ENCODE data around the gene PTEN. TPM values are rescaled to one million over a fixed set of nuclear protein-coding genes. Genes with fewer than 3 reads are reported as not detected.

Gene PTEN
- total RNA-seq, 1 experiment from 2014 or later = 58.7 TPM

DNA sequence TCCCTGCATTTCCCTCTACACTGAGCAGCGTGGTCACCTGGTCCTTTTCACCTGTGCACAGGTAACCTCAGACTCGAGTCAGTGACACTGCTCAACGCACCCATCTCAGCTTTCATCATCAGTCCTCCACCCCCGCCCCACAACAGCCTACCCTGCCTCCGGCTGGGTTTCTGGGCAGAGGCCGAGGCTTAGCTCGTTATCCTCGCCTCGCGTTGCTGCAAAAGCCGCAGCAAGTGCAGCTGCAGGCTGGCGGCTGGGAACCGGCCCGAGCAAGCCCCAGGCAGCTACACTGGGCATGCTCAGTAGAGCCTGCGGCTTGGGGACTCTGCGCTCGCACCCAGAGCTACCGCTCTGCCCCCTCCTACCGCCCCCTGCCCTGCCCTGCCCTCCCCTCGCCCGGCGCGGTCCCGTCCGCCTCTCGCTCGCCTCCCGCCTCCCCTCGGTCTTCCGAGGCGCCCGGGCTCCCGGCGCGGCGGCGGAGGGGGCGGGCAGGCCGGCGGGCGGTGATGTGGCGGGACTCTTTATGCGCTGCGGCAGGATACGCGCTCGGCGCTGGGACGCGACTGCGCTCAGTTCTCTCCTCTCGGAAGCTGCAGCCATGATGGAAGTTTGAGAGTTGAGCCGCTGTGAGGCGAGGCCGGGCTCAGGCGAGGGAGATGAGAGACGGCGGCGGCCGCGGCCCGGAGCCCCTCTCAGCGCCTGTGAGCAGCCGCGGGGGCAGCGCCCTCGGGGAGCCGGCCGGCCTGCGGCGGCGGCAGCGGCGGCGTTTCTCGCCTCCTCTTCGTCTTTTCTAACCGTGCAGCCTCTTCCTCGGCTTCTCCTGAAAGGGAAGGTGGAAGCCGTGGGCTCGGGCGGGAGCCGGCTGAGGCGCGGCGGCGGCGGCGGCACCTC is at the start of gene PTEN, which contains the start of gene KLLN (continued):
- TF ChIP-seq, protein P1, sequence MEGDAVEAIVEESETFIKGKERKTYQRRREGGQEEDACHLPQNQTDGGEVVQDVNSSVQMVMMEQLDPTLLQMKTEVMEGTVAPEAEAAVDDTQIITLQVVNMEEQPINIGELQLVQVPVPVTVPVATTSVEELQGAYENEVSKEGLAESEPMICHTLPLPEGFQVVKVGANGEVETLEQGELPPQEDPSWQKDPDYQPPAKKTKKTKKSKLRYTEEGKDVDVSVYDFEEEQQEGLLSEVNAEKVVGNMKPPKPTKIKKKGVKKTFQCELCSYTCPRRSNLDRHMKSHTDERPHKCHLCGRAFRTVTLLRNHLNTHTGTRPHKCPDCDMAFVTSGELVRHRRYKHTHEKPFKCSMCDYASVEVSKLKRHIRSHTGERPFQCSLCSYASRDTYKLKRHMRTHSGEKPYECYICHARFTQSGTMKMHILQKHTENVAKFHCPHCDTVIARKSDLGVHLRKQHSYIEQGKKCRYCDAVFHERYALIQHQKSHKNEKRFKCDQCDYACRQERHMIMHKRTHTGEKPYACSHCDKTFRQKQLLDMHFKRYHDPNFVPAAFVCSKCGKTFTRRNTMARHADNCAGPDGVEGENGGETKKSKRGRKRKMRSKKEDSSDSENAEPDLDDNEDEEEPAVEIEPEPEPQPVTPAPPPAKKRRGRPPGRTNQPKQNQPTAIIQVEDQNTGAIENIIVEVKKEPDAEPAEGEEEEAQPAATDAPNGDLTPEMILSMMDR (IDR thresholded peaks at IDR 0.05 in 2 of 3, conservative IDR thresholded peaks at IDR 0.05 in 1 of 3; ENCODE audit: borderline replicate concordance in 1 of 3, insufficient read depth in 1 of 3, low read depth in 2 of 3, low read length in 2 of 3) = no peak
- peak; percentile 87 for TF ChIP-seq SIN3A (IDR thresholded peaks at IDR 0.05; ENCODE audit: low read depth)

DNA sequence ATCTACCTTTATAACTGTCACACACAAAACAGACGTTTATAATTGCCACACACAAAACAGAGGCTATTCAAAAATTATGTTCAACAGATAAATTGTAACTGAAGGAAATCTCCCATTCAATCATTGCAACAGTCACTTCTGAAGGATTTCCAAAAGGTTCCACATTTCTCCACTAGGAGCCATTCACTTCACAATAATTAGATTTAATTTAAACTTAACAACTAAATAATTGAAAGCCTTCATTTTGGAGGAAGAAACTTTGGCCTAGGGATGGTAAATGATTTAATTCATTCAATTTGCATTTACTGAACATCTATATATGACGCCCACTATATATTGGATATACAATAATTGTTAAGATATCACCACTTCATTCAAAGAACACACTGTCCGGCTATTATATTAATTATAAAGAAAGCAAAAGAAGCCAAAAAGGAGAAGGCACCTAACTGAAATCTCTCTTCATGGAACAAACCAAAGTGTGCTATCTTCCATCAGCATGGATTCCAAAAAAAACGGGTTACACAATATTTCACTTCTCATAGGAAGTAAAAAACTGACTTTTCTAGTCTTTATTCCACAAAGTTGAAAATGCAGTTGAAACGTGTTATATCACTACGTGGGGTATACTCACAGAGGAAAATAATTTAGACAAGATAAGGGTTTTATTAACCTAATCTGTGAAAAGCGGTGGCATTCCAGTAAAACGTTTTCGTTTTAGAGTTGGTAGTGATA is 47.1 kb upstream of the PTEN start:
- H2AFZ ChIP-seq (ENCODE audit: low read depth, low read length, poor library complexity, severe bottlenecking) = no peak overlapping the region
- peaks cover 3 to 9% of the 10 kb centered on the region in 2 experiments; a peak in 1 of 4 replicates for H3K36me3 ChIP-seq (ENCODE audit: control insufficient read depth in 1 of 2, insufficient read depth in 2 of 2, low read length in 2 of 2)
- BruUV-seq (replicated peaks) = no TSS peak
- ATAC-seq (no peak), DNase-seq (ENCODE audit: low read depth, low spot score) (no peak)
- intact Hi-C loops (cut with micrococcal nuclease) = no loop called here
- H3K9ac ChIP-seq (ENCODE audit: low read length) = peak overlapping the region; percentile 93
- peaks cover 18% of the 10 kb centered on the region; the same call in 1 of the 2 replicates for H4K20me1 ChIP-seq (ENCODE audit: insufficient read depth)
- ChIA-PET POLR2A (no interaction called here), RAD21 (ENCODE audit: low non-redundant PET in 1 of 2, low total read pairs in 2 of 2, uncharacterized antibody in 2 of 2, unreplicated experiment in 2 of 2) (no interaction called here), CTCF (no interaction called here)
- H3K27ac ChIP-seq (ENCODE audit: low read depth, low read length) = no peak overlapping the region
- H3K4me2 ChIP-seq (ENCODE audit: low read length) = peak overlapping the region; percentile 98
- TF ChIP-seq POLR2AphosphoS5 (IDR thresholded peaks at IDR 0.05; ENCODE audit: low read depth, low read length) (no peak), CEBPB (IDR thresholded peaks at IDR 0.05; ENCODE audit: low read depth) (no peak)
- TF ChIP-seq, protein P1 (IDR thresholded peaks at IDR 0.05 in 2 of 3, conservative IDR thresholded peaks at IDR 0.05 in 1 of 3; ENCODE audit: borderline replicate concordance in 1 of 3, insufficient read depth in 1 of 3, low read depth in 2 of 3, low read length in 2 of 3) = peak in 2 of 3 experiments; percentile 21 to 30; a peak in 2 of 6 replicates
- TF ChIP-seq, protein P2, sequence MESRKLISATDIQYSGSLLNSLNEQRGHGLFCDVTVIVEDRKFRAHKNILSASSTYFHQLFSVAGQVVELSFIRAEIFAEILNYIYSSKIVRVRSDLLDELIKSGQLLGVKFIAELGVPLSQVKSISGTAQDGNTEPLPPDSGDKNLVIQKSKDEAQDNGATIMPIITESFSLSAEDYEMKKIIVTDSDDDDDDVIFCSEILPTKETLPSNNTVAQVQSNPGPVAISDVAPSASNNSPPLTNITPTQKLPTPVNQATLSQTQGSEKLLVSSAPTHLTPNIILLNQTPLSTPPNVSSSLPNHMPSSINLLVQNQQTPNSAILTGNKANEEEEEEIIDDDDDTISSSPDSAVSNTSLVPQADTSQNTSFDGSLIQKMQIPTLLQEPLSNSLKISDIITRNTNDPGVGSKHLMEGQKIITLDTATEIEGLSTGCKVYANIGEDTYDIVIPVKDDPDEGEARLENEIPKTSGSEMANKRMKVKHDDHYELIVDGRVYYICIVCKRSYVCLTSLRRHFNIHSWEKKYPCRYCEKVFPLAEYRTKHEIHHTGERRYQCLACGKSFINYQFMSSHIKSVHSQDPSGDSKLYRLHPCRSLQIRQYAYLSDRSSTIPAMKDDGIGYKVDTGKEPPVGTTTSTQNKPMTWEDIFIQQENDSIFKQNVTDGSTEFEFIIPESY (IDR thresholded peaks at IDR 0.05; ENCODE audit: extremely low read depth, insufficient replicate concordance, low read length) = no peak
- H3K27me3 ChIP-seq (ENCODE audit: insufficient read depth, low read length) = no peaks in the 10 kb centered on the region
- no peaks in the 10 kb centered on the region for H3K9me3 ChIP-seq (ENCODE audit: control insufficient read depth in 1 of 2, insufficient read depth in 1 of 2, low read depth in 1 of 2, low read length in 2 of 2)
- H3K4me3 ChIP-seq (replicated peaks in 1 of 2; ENCODE audit: low read depth in 1 of 2, low read length in 2 of 2) = peak overlapping the region; percentile 83 to 85
- H3K4me1 ChIP-seq (ENCODE audit: control insufficient read depth in 1 of 2, insufficient read depth in 2 of 2, low read length in 2 of 2) = peaks cover 7 to 22% of the 10 kb centered on the region in 2 experiments
- H3K9me2 ChIP-seq (ENCODE audit: insufficient read depth) = no peaks in the 10 kb centered on the region
- H3K79me2 ChIP-seq (ENCODE audit: insufficient read depth, low read length) = peaks cover 67% of the 10 kb centered on the region
